AG04449 (cell line): Measurements from ENCODE around the gene ADAMTSL1.

Source experiments
- CTCF ChIA-PET: fragments of 350-600 bp; formaldehyde crosslinking; extraction: SDS; loops from one replicate; lab custom pipeline; 2021; ENCODE audit warnings: antibody characterized with exemption; lab: Yijun Ruan, JAX
- POLR2A ChIA-PET: fragments of 400-600, 350-600 bp; formaldehyde crosslinking; extraction: SDS; loops from one replicate; lab custom pipeline; 2020; ENCODE audit warnings: antibody characterized with exemption, inconsistent platforms; lab: Yijun Ruan, JAX
- DNase-seq: peaks from one replicate; pipeline ENCODE4 v3.0.0-alpha.2; 2010; ENCODE audit warnings: low read depth, low spot score
- H3K4me3 ChIP-seq: 2 replicates; pipeline ENCODE4 v1.5.1; 2011; ENCODE audit warnings: low read depth, mild to moderate bottlenecking, control low read depth, low read length
- CTCF ChIP-seq: IDR thresholded peaks from one replicate; pipeline ENCODE4 v1.5.1; 2011; ENCODE audit warnings: mild to moderate bottlenecking, moderate library complexity, low read length, control low read depth, inconsistent platforms; ENCODE audit not compliant: insufficient read depth; ENCODE audit errors: missing control alignments

ADAMTSL1 gene

DNA sequence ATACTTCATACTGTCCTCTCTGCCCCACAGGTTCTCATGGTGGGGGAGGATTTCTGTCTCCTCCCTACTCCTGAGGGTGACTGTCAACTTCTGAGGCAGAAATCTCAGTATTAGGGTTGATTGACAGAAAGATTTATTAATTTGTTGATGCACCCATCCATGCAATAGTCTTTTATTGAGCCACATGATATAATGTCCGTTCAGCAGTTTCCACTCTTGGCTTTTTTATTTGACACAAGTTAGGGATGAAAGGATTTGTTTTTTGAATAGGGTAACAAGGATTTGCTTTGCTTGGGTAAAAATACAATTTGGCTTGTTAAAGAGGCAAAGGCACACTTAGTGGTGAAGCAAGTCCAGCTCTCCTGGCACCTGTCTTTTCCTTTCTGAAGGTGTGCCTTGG, 125.0 kb downstream of the ADAMTSL1 start:
- POLR2A ChIA-PET = no interaction called here
- CTCF ChIA-PET = interaction anchor here (0.6 kb wide), 1 partner anchor 1093 kb away, joined by 3 read pairs; no protein-coding TSS in a partner anchor
- DNase-seq = no peak
- TF ChIP-seq CTCF = no peak
- H3K4me3 ChIP-seq = no peak overlapping the region

DNA sequence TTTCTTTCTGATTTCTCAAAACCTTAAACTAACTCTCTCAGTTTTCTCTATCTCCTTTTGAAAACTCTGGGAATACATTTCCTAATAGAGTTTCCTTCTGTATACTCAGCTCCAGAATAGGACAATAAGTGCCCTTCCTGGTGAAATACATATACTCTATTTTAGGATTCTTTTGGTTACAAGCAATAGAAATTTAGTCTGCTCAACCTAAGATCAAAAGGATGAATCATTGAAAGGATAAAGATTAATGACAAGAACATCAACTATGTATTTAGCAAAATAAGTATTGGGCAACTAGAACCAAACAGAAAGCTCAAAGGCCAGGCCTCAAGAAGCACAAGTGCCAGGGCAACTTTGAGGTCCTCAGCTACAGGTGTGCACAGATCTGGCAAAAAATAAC, 127.1 kb downstream of the ADAMTSL1 start:
- no peak for DNase-seq
- TF ChIP-seq CTCF = no peak
- no peak overlapping the region for H3K4me3 ChIP-seq
- ChIA-PET CTCF (no interaction called here), POLR2A (no interaction called here)

DNA sequence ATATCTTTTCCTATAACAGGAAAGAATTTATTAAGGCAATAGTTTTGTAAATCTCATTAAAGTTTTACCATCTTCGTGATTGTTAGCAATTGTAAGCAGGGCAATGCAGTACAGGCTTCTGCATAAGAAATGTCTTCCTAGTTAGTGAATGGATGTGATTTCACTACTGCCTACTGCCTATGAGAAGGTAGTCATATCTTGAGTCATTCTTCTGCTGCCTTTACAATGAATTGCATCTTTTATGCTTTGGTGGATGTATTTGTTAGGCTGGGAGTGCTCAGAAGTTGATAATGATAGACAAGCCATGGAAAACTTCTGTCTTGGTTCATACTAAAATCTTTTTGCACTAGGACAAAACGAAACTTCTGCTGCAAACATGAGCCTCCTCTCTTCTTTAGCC, 128.0 kb downstream of the ADAMTSL1 start:
- no peak for DNase-seq
- no peak for TF ChIP-seq CTCF
- CTCF ChIA-PET = no interaction called here
- H3K4me3 ChIP-seq = no peak overlapping the region
- POLR2A ChIA-PET = no interaction called here

DNA sequence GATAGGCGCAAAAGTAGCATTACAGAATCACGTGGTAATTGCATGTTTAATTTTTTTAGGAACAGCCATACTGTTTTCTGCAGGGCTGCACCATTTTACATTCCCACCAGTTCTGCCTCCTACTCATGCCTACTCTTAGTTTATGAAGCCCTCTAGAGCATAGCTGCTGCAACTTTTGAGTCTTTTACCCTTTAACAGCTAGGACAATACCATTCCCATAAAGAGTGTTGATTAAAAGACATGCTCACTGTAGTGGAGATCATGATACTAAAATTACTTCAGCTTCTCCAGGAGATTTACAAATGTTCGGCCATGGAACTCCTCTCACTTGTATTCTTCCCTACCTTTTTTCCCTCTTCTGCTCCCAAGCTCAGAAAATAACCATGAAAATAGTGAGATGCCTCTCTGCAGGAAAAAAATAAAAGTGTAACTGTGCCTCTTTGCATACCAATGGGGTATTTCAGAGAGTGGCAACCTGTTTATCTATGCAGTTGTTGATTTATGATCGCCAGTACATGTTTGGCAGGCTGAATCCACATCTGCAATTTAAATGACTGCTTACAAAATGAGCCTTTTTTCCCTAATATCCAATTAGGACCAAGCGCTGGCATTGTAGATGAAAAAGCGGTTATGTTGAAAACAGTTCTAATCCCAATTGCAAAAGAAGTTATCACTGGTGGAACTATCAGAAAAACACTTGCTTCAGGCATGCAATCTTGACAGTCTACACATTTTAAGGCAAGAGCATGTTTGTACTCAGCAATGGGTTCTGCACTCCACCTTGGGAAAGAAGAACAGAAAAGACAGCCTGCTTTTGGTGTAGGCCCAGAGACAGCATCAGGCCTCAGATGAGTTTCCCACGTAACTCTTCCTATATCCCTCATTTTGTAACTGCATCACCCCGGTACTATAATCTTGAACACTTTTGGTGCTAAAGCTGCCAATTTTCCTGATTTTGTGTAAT, 131.1 kb downstream of the ADAMTSL1 start:
- POLR2A ChIA-PET = no interaction called here
- CTCF ChIA-PET = interaction anchor here (1.0 to 1.1 kb wide), 2 partner anchors 10 to 12 kb away, joined by 3 to 4 read pairs; no protein-coding TSS in a partner anchor

DNA sequence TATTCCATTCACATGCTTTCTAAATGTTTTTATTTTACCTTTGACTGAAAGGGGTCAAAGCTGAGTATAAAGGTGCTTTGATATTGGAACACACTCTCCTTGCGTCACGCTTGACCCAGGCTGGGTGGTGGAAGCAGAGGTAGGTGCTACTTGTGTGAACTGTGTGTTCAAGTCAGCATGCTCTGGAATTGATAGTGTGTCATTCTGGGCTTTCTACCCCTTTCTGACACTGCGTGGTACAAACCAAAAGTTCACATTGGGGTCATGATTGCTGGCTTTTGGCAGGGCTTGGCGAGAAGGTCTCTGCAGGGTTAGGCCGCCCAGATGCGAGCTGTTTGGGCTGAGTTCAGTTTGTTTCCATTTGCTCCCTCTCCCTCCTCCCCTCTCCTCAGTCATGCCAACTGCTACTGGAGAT, 131.8 kb downstream of the ADAMTSL1 start:
- POLR2A ChIA-PET = no interaction called here
- no peak for TF ChIP-seq CTCF
- no peak overlapping the region for H3K4me3 ChIP-seq
- CTCF ChIA-PET = interaction anchor here (1.1 kb wide), 1 partner anchor 10 kb away, joined by 3 read pairs; no protein-coding TSS in a partner anchor
- DNase-seq = no peak

More for the DNA sequence above, 131.1 kb downstream of the ADAMTSL1 start:
- H3K4me3 ChIP-seq = no peak overlapping the region
- no peak for DNase-seq
- no peak for TF ChIP-seq CTCF

- ChIA-PET POLR2A (interaction anchor here (0.6 kb wide), 1 partner anchor 99 kb away, joined by 4 read pairs; no protein-coding TSS in a partner anchor), CTCF (interaction anchor here (1.1 kb wide), 1 partner anchor 9 kb away, joined by 3 read pairs; no protein-coding TSS in a partner anchor)
- H3K4me3 ChIP-seq = no peak overlapping the region
- no peak for DNase-seq
- TF ChIP-seq CTCF = no peak
Measured at GRCh38 chr9:18606281-18606680, 132.3 kb downstream of the ADAMTSL1 start.
